22Rv1 (cell line): Measurements from ENCODE around the gene FAM78A.

ENCODE experiments used
- CTCF ChIP-seq: fragments of 450-650 bp; IDR thresholded peaks from 2 replicates; pipeline ENCODE4 v1.5.1; 2017; ENCODE audit warnings: mild to moderate bottlenecking
- ZFX ChIP-seq: fragments of 450-650 bp; IDR thresholded peaks from 2 replicates; pipeline ENCODE4 v1.6.1; 2017; ENCODE audit warnings: antibody characterized with exemption, borderline replicate concordance

DNA sequence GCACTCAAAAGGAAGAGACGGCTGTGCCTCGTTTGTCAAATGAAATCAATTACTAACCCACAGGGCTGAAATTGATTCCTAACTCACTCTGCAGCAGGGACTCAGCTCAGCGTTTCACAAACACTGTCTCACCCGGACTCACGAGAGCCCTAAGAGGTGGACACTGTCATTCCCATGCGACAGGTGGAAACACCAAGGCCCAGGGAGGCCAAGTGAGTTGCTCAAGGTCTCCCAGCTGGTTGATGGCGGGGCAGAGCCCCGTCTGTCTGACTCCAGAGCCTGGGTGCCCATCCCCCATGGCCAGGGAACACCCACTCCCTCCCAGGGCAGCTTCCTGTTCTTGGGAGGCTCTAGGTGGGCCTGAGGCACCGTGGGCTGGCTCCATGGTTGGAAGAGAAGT lies 11.9 kb upstream of the FAM78A start:
- no peak for TF ChIP-seq CTCF
- no peak for TF ChIP-seq ZFX
